Panc1 (cell line): Measurements from ENCODE around the gene EPHB6. TPM values are rescaled to one million over a fixed set of nuclear protein-coding genes. Genes with fewer than 3 reads are reported as not detected.

Source experiments
- ATAC-seq: fragments of 200-7000 bp; cut with Tn5 transposase; 2 replicates; pipeline ENCODE4 v1.9.1; 2020; ENCODE audit warnings: mild to moderate bottlenecking, moderate library complexity
- BruUV-seq: library from RNA; stranded (reverse); fragments of 400-500 nt; replicated peaks from 2 replicates; lab custom pipeline; 2021; lab: Mats Ljungman, UMichigan
- CTCF ChIA-PET: fragments of 300-600 bp; sonication (Branson Sonifier 250); formaldehyde crosslinking; loops from one replicate; lab custom pipeline; 2022; ENCODE audit warnings: antibody characterized with exemption; lab: Charles Lee
- POLR2A ChIA-PET: fragments of 300-600 bp; sonication (Branson Sonifier 250); formaldehyde crosslinking; loops from one replicate; lab custom pipeline; 2022; ENCODE audit warnings: antibody characterized with exemption; lab: Charles Lee
- DNase-seq: peaks from one replicate; pipeline ENCODE4 v3.0.0-alpha.2; 2010; ENCODE audit warnings: low read depth, low spot score
- H3K27ac ChIP-seq: 2 replicates; pipeline ENCODE4 v1.5.1; 2011; ENCODE audit warnings: mild to moderate bottlenecking, low read length, inconsistent platforms
- H3K27me3 ChIP-seq: fragments of 200-500 bp; sonication (Bioruptor generic); 2 replicates; pipeline ENCODE4 v1.6.0; 2014; ENCODE audit warnings: low read length, inconsistent platforms; ENCODE audit not compliant: control insufficient read depth, insufficient read depth
- H3K36me3 ChIP-seq: fragments of 200-500 bp; sonication (Bioruptor generic); 2 replicates; pipeline ENCODE4 v1.5.1; 2014; ENCODE audit warnings: inconsistent platforms, mild to moderate bottlenecking, low read length, moderate library complexity; ENCODE audit not compliant: control insufficient read depth, insufficient read depth
- H3K4me1 ChIP-seq: 2 replicates; pipeline ENCODE4 v1.5.1; 2011; ENCODE audit warnings: inconsistent platforms, mild to moderate bottlenecking, low read length, moderate library complexity; ENCODE audit not compliant: control insufficient read depth, insufficient read depth
- H3K4me3 ChIP-seq, 2 experiments: 2 replicates each; pipeline ENCODE4 v1.5.1; 2011 to 2012; ENCODE audit warnings: low read depth in 2 of 2, low read length in 2 of 2, mild to moderate bottlenecking in 2 of 2, inconsistent platforms in 1 of 2, moderate library complexity in 1 of 2
- H3K9me3 ChIP-seq: fragments of 200-500 bp; sonication (Bioruptor generic); 2 replicates; pipeline ENCODE4 v1.5.1; 2014; ENCODE audit warnings: low read depth, mild to moderate bottlenecking, inconsistent platforms, low read length, moderate library complexity; ENCODE audit not compliant: control insufficient read depth, insufficient read depth
- POLR2AphosphoS5 ChIP-seq: IDR thresholded peaks from 2 replicates; pipeline ENCODE4 v1.6.1; 2012; ENCODE audit warnings: mild to moderate bottlenecking, low read depth, low read length, moderate library complexity
- REST ChIP-seq, 2 experiments: IDR thresholded peaks; 2 replicates each; pipeline ENCODE4 v1.6.1; 2011 to 2012; ENCODE audit warnings: low read depth in 2 of 2, control low read depth in 1 of 2, low read length in 1 of 2, mild to moderate bottlenecking in 1 of 2, moderate library complexity in 1 of 2; ENCODE audit not compliant: insufficient read depth in 1 of 2
- SIN3A ChIP-seq: IDR thresholded peaks from 2 replicates; pipeline ENCODE4 v1.6.1; 2012; ENCODE audit warnings: low read depth, mild to moderate bottlenecking, low read length, moderate library complexity, borderline replicate concordance; ENCODE audit not compliant: insufficient read depth
- TCF7L2 ChIP-seq: IDR thresholded peaks from 2 replicates; pipeline ENCODE4 v1.6.1; 2011; ENCODE audit warnings: mild to moderate bottlenecking, low read depth, low read length, inconsistent platforms
- in situ Hi-C: cut with HindIII; loops from 2 replicates; pipeline ENCODE4 v1.10.0; 2016; ENCODE audit warnings: low sequenced_read_pairs, low pct_unique_long_range_greater_than_20kb
- intact Hi-C: fragments of 100-400 bp; cut with micrococcal nuclease; formaldehyde crosslinking; loops from one replicate; pipeline ENCODE4 v1.10.0; 2022; ENCODE audit not compliant: unreplicated experiment
- total RNA-seq: library from RNA; stranded (reverse); gene quantifications from one replicate; pipeline ENCODE4 v1.2.1, GENCODE V29; 2021; ENCODE audit not compliant: unreplicated experiment
- TF ChIP-seq, protein P1 (sequence below): fragments of 450-650 bp; IDR thresholded peaks from 2 replicates; pipeline ENCODE4 v1.5.1; 2017; ENCODE audit warnings: mild to moderate bottlenecking

The EPHB6 gene
- total RNA-seq, 1 experiment from 2014 or later, result 0.54 TPM

GRCh38 chr7:142915315-142915714 lies 60.4 kb downstream of the EPHB6 start:
- H3K27me3 ChIP-seq, result no peaks in the 10 kb centered on the region; the same call in 1 of the 2 replicates
- no peaks in the 10 kb centered on the region for H3K4me1 ChIP-seq
- BruUV-seq, result no TSS peak
- intact Hi-C loops (no loop called here), in situ Hi-C loops (no loop called here)
- no peak overlapping the region for H3K4me3 ChIP-seq
- DNase-seq, result no peak
- no peak for ATAC-seq
- no peaks in the 10 kb centered on the region for H3K9me3 ChIP-seq
- POLR2A ChIA-PET, result no interaction called here
- no peaks in the 10 kb centered on the region for H3K36me3 ChIP-seq
- CTCF ChIA-PET, result no interaction called here
- TF ChIP-seq SIN3A (no peak), REST (IDR thresholded peaks at IDR 0.05; ENCODE audit: insufficient read depth in 1 of 2, low read depth in 2 of 2, low read length in 1 of 2) (no peak), POLR2AphosphoS5 (no peak), TCF7L2 (no peak)
- TF ChIP-seq, protein P1, sequence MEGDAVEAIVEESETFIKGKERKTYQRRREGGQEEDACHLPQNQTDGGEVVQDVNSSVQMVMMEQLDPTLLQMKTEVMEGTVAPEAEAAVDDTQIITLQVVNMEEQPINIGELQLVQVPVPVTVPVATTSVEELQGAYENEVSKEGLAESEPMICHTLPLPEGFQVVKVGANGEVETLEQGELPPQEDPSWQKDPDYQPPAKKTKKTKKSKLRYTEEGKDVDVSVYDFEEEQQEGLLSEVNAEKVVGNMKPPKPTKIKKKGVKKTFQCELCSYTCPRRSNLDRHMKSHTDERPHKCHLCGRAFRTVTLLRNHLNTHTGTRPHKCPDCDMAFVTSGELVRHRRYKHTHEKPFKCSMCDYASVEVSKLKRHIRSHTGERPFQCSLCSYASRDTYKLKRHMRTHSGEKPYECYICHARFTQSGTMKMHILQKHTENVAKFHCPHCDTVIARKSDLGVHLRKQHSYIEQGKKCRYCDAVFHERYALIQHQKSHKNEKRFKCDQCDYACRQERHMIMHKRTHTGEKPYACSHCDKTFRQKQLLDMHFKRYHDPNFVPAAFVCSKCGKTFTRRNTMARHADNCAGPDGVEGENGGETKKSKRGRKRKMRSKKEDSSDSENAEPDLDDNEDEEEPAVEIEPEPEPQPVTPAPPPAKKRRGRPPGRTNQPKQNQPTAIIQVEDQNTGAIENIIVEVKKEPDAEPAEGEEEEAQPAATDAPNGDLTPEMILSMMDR, result no peak
- no peak overlapping the region for H3K27ac ChIP-seq

GRCh38 chr7:142916508-142916907 lies 61.6 kb downstream of the EPHB6 start:
- no peaks in the 10 kb centered on the region for H3K36me3 ChIP-seq
- no peaks in the 10 kb centered on the region; the same call in 1 of the 2 replicates for H3K27me3 ChIP-seq
- BruUV-seq, result no TSS peak
- no peaks in the 10 kb centered on the region for H3K4me1 ChIP-seq
- CTCF ChIA-PET, result no interaction called here
- no peaks in the 10 kb centered on the region for H3K9me3 ChIP-seq
- POLR2A ChIA-PET, result no interaction called here
- H3K4me3 ChIP-seq, result no peak overlapping the region
- no peak overlapping the region for H3K27ac ChIP-seq
- in situ Hi-C loops (no loop called here), intact Hi-C loops (no loop called here)
- ATAC-seq (no peak), DNase-seq (no peak)
- no peak for TF ChIP-seq SIN3A
- no peak for TF ChIP-seq REST (IDR thresholded peaks at IDR 0.05; ENCODE audit: insufficient read depth in 1 of 2, low read depth in 2 of 2, low read length in 1 of 2)
- no peak for TF ChIP-seq POLR2AphosphoS5
- TF ChIP-seq TCF7L2, result no peak
- TF ChIP-seq, protein P1, result no peak
